ENCODE measurements around the gene TMEM120B.

- TF ChIP-seq POLR2AphosphoS5 (IDR thresholded peaks at IDR 0.05): no peak
- TF ChIP-seq CTCF (IDR thresholded peaks at IDR 0.05): no peak
- TF ChIP-seq POLR2A (IDR thresholded peaks at IDR 0.05): no peak
Observed at GRCh38 chr12:121769297-121769830, 56.8 kb downstream of the TMEM120B start.

All from suprapubic skin (tissue), 4 donors.